Measurements from ENCODE around the gene KLF16.

The KLF16 gene

DNA sequence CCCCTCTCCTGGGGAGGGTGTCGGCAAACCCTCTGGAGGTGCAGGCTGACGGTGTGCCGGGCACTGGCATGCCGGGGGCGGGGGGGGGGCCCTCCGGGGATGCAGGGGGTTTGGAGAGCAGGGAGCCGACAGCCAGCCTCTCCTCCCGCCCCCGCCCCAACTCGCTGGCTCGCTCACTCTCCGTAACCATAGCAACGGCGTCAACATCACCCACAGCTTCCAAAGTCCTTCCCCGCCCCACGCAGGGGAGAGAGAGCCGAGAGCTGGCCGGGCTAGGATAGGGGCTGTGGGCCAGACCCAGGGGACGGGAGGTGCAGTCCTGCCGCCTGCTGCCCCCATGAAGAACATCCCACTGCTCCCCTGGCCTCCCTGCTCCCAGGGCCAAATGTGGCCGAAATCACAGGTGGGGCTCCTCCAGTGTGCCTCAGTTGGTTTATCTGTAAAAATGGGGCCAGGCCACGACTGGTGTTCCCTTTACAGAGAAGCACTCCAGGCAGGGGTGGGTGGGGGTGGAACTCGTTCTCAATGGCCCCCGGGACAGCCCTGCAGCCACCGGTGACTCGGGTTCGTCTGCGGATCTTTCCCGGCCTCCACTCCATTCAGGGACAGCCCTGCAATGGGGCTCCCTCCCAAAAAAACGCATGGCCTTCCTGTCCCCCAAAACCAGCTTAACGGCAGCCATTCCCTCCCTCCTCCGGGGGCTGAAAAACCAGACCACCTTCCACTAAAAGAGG is 3.2 kb downstream of the KLF16 start:
- TF ChIP-seq, protein P1, sequence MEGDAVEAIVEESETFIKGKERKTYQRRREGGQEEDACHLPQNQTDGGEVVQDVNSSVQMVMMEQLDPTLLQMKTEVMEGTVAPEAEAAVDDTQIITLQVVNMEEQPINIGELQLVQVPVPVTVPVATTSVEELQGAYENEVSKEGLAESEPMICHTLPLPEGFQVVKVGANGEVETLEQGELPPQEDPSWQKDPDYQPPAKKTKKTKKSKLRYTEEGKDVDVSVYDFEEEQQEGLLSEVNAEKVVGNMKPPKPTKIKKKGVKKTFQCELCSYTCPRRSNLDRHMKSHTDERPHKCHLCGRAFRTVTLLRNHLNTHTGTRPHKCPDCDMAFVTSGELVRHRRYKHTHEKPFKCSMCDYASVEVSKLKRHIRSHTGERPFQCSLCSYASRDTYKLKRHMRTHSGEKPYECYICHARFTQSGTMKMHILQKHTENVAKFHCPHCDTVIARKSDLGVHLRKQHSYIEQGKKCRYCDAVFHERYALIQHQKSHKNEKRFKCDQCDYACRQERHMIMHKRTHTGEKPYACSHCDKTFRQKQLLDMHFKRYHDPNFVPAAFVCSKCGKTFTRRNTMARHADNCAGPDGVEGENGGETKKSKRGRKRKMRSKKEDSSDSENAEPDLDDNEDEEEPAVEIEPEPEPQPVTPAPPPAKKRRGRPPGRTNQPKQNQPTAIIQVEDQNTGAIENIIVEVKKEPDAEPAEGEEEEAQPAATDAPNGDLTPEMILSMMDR (conservative IDR thresholded peaks at IDR 0.05; ENCODE audit: low read depth, low read length) = no peak
- DNase-seq (ENCODE audit: low read depth) = no peak
- H3K4me3 ChIP-seq (ENCODE audit: low read length) = peak overlapping the region; percentile 14

DNA sequence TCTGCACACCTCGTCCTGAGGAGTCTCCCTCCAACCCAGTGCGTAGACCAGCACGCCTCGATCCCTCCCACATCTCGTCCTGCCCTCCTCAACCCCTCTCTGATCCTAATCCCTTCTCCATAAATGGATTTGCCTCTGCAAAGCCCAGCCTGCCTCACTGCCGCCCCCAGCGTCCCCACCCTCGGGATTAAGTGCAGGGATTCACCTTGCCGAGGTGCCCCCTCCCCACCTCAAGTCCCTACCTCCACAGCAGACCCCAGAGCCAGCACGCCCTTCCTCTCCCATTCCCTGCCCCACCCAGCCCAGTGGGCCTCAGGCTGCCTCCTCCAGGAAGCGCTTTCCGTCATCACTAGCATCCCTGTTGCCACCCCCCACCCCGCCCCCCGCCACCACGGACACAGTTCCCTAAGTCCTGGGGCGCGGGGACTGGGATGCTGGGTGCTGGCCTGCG is 4.0 kb downstream of the KLF16 start:
- H3K4me3 ChIP-seq (ENCODE audit: low read length) = no peak overlapping the region
- TF ChIP-seq, protein P1 (conservative IDR thresholded peaks at IDR 0.05; ENCODE audit: low read depth, low read length) = peak; percentile 19
- no peak for DNase-seq (ENCODE audit: low read depth)

DNA sequence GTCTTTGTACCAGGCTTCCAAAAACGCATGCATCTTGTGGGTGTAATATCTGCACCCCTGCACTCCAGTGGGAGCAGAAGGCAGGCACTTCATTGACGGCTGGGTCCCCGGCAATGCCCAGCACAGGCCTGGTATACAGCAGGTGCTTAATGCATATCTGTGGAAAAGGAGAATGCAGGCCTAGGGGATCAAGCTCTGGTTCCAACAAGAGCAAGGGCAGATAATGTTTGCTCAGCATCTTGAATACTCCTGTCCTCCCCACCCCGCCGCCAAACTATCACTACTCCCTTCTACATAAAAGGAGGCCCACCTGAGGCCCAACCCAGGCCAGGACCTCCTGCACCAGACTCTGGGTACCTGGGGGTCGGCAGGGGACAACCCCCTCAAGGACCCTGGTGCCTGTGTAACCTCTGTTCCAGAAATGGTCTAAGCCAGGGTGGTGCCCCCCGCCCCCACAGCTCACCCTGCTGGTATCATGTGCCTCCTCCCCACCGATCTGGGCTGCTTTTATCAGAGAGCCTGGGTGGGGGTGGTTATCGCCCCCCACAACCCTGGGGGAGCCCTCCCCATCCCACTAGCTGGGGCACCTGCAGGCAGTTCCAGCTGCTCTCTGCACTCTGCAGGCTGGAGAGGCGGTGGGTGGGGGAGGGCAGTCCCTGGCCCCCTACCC is 4.8 kb downstream of the KLF16 start:
- no peak for DNase-seq (ENCODE audit: low read depth)
- TF ChIP-seq, protein P1 (conservative IDR thresholded peaks at IDR 0.05; ENCODE audit: low read depth, low read length) = no peak
- H3K4me3 ChIP-seq (ENCODE audit: low read length) = no peak overlapping the region

DNA sequence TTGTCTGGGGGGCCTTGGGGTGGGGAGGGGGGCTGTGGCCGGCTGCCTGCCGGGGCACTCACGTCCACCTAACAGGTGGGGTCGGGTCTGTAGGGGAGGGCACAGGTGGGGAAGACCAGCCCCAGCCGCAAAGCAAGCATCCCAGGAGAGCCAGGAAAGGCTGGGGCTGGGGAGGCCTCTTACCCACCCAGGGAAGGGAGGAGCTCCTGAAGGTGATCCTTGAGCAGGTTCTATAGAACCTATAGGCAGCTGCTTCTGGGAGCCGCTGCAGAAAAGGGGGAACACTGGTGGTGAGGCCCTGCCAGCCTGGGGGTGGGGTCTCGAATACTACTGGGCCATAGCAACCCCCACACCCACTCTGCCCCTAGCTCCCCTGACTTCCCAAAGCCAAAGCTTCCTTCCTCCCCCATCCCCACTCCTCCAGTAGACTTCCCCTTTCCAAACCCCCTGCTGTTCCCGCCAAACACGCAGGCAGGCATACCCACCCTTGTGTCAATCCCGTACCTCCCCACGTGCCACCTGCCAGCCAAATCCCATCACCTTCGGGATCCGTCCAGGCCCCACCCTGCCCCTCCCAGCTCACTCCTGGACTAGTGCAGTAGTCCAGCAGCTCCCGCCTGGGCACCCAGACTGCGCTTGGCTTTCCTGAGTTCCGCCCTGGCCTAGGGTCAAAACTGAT is 5.6 kb downstream of the KLF16 start:
- peak overlapping the region; percentile 38 for H3K4me3 ChIP-seq (ENCODE audit: low read length)
- TF ChIP-seq, protein P1 (conservative IDR thresholded peaks at IDR 0.05; ENCODE audit: low read depth, low read length) = no peak
- no peak for DNase-seq (ENCODE audit: low read depth)

DNA sequence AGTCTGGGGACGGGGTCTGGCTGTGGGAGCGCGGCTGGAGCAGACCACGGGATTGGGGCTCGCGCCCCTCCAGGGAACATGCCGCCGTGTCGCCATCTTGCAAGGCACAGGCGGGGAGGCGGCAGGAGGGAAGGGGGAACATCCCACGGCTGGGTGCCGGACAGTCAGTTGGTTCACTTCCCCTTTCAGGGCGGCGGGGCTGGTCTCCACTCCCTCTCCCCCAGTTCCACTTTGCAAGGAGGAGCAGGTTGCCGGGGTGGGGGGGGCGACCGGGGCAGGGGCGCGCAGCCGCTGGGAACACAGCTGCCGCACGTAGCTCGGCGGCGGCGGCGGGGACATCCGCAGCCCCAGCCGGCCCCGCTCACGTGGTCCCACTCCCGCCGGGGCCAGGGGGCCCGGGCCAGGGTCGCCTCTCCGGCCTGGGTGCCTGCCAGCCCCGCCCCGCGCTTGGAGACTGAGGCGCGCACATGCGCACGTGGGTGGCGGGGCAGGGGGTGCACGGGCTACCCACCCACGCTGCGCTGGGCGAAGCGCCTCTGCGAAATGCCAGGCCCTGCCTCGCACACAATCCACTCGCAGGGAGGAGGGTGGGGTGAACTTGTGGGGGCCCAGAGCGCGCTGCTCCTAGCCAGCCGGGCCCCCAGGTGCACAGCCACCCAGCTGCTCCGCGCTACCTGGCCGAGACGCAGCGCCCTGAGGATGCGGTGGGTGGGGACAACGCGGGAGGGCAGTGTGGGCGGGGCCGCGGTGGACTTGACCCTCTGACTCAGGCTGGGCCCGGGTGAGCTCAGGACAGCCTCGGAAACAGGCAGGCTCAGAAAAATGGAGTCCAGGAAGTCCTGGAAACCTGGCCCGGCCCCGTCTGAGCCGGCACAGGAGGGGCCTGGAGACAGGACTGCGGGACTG is 6.4 kb downstream of the KLF16 start:
- TF ChIP-seq, protein P1 (conservative IDR thresholded peaks at IDR 0.05; ENCODE audit: low read depth, low read length) = no peak
- no peak for DNase-seq (ENCODE audit: low read depth)
- peak overlapping the region; percentile 38 for H3K4me3 ChIP-seq (ENCODE audit: low read length)

DNA sequence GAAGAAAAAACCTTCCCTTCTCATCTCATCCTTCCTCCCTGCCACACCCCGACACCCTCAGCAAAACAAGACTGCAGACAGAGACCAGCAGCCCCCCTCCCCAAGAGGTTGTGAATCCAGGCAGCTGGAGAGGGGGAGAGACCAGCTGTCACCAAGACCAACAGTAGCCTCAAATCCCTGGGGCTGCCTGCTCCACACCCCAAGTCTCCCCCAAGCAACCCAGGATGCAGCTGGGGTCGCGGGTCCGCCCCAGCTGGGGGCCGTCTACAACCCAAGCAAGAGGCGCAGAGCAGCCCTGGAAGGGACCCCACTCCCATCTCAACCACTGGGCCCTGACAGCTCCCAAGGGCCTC is 7.1 kb downstream of the KLF16 start:
- H3K4me3 ChIP-seq (ENCODE audit: low read length) = peak overlapping the region; percentile 29
- TF ChIP-seq, protein P1 (conservative IDR thresholded peaks at IDR 0.05; ENCODE audit: low read depth, low read length) = no peak
- DNase-seq (ENCODE audit: low read depth) = no peak

Data from retinal pigment epithelial cell (primary cell).